Measurements from ENCODE around the gene CTRB1.

CTRB1 gene

DNA sequence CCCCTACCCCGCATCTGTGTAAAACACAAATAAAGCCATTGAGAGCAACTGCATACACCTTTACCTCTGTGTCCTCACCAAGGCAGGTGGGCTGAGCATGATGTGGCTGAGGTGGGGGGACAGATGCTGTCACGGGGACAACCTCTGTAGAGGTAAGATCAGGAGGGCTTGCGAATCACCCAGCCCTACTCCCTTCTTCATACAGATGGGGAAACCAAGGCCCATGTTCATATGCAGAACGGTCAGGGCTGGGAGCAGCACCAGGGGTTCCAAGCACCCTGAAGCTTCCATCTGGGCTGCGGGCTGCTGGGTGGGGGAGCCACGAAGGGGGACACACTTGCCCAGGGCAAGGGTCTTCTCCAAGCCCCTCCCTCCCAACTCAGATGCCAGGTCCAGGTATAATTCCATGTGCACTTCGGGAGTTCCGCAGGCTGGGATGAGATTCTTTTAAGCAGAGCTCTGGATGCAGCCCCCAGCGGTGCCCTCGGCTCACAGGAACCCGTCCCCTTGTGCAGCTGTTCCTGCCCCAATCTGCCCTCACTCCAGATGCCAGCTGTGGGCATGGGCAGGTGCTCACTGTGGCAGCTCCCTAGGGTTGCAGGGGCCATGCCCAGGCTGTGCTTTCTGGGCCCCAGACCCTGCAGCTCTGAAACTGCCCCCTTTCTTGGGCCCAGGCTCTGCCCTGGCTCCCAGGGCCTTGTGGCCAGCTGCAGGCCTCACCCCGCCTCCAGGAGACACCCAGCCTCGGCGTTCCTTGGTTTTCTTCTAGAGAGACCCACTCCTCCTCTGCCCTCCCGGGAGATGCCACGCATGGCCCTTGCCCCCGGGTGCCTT, 9.6 kb downstream of the CTRB1 start:
- Histone ChIP-seq H3K27me3 (ENCODE audit: low read depth, low read length) (no peaks in the 10 kb centered on the region), H3K27ac (ENCODE audit: low read length) (no peak overlapping the region), H3K4me1 (ENCODE audit: control insufficient read depth in 1 of 2, insufficient read depth in 2 of 2, low read length in 2 of 2) (peaks cover 0 to 1% of the 10 kb centered on the region in 2 donors), H3K36me3 (ENCODE audit: control insufficient read depth in 1 of 2, insufficient read depth in 2 of 2, low read length in 2 of 2) (peaks cover 5 to 35% of the 10 kb centered on the region in 2 donors), H3K4me3 (ENCODE audit: low read depth in 1 of 2, low read length in 2 of 2) (no peak overlapping the region), H3K9me3 (ENCODE audit: control insufficient read depth in 1 of 2, low read length in 2 of 2) (no peaks in the 10 kb centered on the region)

DNA sequence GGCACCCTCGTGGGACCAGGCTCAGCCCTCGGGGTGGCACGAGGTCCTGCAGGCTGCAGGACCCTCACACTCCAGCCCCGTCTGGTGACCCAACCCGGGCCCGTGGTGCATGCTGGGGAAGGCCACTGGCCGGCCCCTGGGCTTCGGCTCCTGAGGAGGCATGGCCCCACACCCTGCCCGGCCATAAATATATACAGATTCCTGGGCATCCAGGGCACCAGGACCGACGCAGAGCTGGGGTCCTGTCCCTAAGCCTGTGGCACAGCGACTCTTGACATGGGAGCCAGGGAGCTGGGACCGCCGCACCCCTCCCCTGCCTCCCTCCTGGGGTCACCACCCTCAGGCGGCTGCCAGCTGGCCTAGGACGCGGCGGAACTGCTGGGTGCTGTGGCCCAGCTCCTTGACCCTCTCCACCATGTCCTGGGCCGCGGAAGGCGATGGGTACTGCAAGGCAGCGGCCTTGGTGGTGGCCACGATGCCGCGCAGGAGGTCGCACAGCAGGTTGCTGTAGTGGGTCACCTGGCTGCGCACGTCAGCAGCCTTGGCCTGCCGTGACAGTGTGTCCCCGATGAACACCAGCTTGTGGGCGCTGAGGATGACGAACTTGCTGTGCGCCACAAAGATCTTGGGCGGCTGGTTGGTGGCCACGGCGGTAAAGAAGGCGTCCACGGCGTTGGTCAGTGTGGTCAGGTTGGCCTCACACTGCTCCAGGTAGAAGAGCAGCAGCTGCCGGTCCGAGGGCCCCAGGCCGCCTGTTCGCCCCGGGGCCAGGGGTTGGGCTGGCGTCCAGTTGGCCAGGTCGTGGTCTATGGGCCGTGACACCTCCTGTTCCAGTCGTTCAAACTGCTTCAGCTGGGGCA, 10.6 kb downstream of the CTRB1 start:
- H3K27ac ChIP-seq (ENCODE audit: low read length) = no peak overlapping the region
- peaks cover 0 to 11% of the 10 kb centered on the region in 2 donors for H3K4me1 ChIP-seq (ENCODE audit: control insufficient read depth in 1 of 2, insufficient read depth in 2 of 2, low read length in 2 of 2)

DNA sequence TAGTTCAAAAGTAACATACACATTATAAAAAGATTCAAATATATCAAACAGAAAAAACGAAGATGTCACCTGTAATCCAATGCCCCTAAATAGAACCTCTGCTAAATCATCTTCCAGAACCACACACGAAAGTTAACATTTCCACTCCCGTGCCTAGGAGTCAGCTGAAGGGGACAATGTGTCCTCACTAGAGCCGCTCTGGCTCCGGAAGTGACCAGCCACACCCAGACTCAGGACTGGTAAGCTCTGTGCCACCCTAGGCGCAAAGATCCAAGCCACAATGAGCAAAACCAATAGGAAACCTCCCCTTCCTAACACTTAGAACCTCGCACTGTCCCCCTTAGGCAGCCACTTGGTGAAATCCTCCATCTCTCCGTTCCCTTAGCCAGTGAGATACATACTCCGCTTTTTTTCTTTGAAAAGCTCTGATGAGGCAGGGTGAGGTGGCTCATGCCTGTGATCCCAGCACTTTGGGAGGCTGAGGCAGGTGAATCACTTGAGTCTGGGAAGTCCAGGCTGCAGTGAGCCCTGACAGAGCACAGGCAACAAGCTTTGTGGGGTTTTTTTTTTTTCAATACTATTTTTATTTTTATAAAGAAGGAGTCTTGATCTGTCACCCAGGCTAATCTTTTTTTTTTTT, 11.8 kb downstream of the CTRB1 start:
- H3K27me3 ChIP-seq (ENCODE audit: low read depth, low read length) = no peaks in the 10 kb centered on the region
- no peak overlapping the region for H3K4me3 ChIP-seq (ENCODE audit: low read depth in 1 of 2, low read length in 2 of 2)
- no peaks in the 10 kb centered on the region for H3K9me3 ChIP-seq (ENCODE audit: control insufficient read depth in 1 of 2, low read length in 2 of 2)
- peaks cover 0 to 15% of the 10 kb centered on the region in 2 donors for H3K4me1 ChIP-seq (ENCODE audit: control insufficient read depth in 1 of 2, insufficient read depth in 2 of 2, low read length in 2 of 2)
- H3K27ac ChIP-seq (ENCODE audit: low read length) = no peak overlapping the region
- H3K36me3 ChIP-seq (ENCODE audit: control insufficient read depth in 1 of 2, insufficient read depth in 2 of 2, low read length in 2 of 2) = peaks cover 5 to 48% of the 10 kb centered on the region in 2 donors

More for the DNA sequence above, 10.6 kb downstream of the CTRB1 start:
- H3K36me3 ChIP-seq (ENCODE audit: control insufficient read depth in 1 of 2, insufficient read depth in 2 of 2, low read length in 2 of 2) = peaks cover 5 to 37% of the 10 kb centered on the region in 2 donors
- no peaks in the 10 kb centered on the region for H3K27me3 ChIP-seq (ENCODE audit: low read depth, low read length)
- no peaks in the 10 kb centered on the region for H3K9me3 ChIP-seq (ENCODE audit: control insufficient read depth in 1 of 2, low read length in 2 of 2)
- no peak overlapping the region for H3K4me3 ChIP-seq (ENCODE audit: low read depth in 1 of 2, low read length in 2 of 2)

GRCh38 chr16:75231570-75231969, 12.8 kb downstream of the CTRB1 start:
- Histone ChIP-seq H3K36me3 (ENCODE audit: control insufficient read depth in 1 of 2, insufficient read depth in 2 of 2, low read length in 2 of 2) (peaks cover 5 to 54% of the 10 kb centered on the region in 2 donors), H3K4me3 (ENCODE audit: low read depth in 1 of 2, low read length in 2 of 2) (no peak overlapping the region), H3K27ac (ENCODE audit: low read length) (no peak overlapping the region), H3K9me3 (ENCODE audit: control insufficient read depth in 1 of 2, low read length in 2 of 2) (no peaks in the 10 kb centered on the region), H3K27me3 (ENCODE audit: low read depth, low read length) (no peaks in the 10 kb centered on the region), H3K4me1 (ENCODE audit: control insufficient read depth in 1 of 2, insufficient read depth in 2 of 2, low read length in 2 of 2) (peaks cover 0 to 15% of the 10 kb centered on the region in 2 donors)

DNA sequence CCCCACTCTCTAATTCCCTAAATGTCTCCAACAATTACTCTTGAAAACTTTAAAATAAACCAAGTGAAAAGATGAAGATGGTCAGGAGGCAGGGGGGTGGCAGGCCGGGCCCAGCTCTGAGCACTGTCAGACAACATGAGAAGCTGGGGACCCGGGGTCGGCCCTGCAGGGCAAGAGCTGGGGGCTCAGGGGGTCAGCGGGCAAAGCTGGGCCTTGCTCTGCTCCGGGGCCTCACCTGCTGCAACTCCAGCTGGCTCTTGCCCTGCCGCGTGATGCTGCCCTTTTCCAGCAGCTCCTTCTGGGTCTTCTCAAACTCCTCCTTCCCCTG, 14.8 kb downstream of the CTRB1 start:
- H3K9me3 ChIP-seq (ENCODE audit: control insufficient read depth in 1 of 2, low read length in 2 of 2) = no peaks in the 10 kb centered on the region
- H3K4me1 ChIP-seq (ENCODE audit: control insufficient read depth in 1 of 2, insufficient read depth in 2 of 2, low read length in 2 of 2) = peaks cover 0 to 31% of the 10 kb centered on the region in 2 donors
- no peak overlapping the region for H3K4me3 ChIP-seq (ENCODE audit: low read depth in 1 of 2, low read length in 2 of 2)
- no peaks in the 10 kb centered on the region for H3K27me3 ChIP-seq (ENCODE audit: low read depth, low read length)
- peaks cover 5 to 42% of the 10 kb centered on the region in 2 donors for H3K36me3 ChIP-seq (ENCODE audit: control insufficient read depth in 1 of 2, insufficient read depth in 2 of 2, low read length in 2 of 2)
- no peak overlapping the region for H3K27ac ChIP-seq (ENCODE audit: low read length)

DNA sequence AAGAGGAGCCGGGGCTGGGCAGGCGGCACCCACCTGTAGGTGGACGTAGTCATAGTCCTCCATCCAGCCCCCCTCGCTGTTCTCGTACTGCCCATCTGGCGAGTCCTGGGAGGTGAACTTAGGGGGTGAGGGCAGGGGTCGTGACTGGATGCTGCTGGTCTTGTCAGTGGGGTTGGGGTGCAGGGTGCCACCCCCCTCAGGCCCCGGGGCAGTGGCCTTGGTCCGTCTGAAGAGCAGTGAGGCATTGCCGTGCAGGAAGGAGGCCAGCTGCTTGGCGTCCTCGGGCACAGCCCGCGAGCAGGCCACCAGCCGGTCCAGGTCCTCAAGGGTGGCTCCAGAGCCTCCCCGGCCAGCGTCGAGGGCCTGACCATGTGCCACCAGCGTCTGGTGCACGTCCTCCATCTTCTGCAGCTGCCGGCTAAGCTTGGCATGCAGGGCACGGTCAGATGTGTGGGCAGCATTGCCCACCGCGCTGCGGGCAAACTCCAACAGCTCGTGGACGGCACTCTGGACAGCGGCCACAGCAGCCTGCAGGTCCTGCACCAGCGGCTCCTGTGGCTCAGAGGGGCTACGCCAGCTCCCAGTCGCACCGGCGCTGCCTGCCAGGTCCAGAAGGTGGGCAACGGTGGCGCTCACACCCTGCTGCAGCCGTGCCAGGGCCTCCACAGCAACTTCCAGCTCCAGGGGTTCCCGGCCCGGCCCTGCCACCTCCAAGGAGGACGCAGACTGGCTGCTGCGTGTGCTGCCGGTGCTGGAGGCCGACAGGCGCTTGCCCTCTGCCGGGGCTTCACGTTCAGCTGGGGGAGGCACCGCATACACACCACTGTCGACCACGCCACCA, 16.3 kb downstream of the CTRB1 start:
- Histone ChIP-seq H3K9me3 (ENCODE audit: control insufficient read depth in 1 of 2, low read length in 2 of 2) (no peaks in the 10 kb centered on the region), H3K4me1 (ENCODE audit: control insufficient read depth in 1 of 2, insufficient read depth in 2 of 2, low read length in 2 of 2) (peaks cover 6 to 44% of the 10 kb centered on the region in 2 donors), H3K27me3 (ENCODE audit: low read depth, low read length) (no peaks in the 10 kb centered on the region), H3K27ac (ENCODE audit: low read length) (no peak overlapping the region), H3K36me3 (ENCODE audit: control insufficient read depth in 1 of 2, insufficient read depth in 2 of 2, low read length in 2 of 2) (peaks cover 5 to 27% of the 10 kb centered on the region in 2 donors), H3K4me3 (ENCODE audit: low read depth in 1 of 2, low read length in 2 of 2) (no peak overlapping the region)

- Histone ChIP-seq H3K4me3 (ENCODE audit: low read depth in 1 of 2, low read length in 2 of 2) (no peak overlapping the region), H3K27ac (ENCODE audit: low read length) (no peak overlapping the region), H3K9me3 (ENCODE audit: control insufficient read depth in 1 of 2, low read length in 2 of 2) (no peaks in the 10 kb centered on the region), H3K4me1 (ENCODE audit: control insufficient read depth in 1 of 2, insufficient read depth in 2 of 2, low read length in 2 of 2) (peaks cover 6 to 46% of the 10 kb centered on the region in 2 donors), H3K36me3 (ENCODE audit: control insufficient read depth in 1 of 2, insufficient read depth in 2 of 2, low read length in 2 of 2) (peaks cover 5 to 30% of the 10 kb centered on the region in 2 donors), H3K27me3 (ENCODE audit: low read depth, low read length) (no peaks in the 10 kb centered on the region)
Observed at GRCh38 chr16:75235721-75236193, 17.0 kb downstream of the CTRB1 start.

DNA sequence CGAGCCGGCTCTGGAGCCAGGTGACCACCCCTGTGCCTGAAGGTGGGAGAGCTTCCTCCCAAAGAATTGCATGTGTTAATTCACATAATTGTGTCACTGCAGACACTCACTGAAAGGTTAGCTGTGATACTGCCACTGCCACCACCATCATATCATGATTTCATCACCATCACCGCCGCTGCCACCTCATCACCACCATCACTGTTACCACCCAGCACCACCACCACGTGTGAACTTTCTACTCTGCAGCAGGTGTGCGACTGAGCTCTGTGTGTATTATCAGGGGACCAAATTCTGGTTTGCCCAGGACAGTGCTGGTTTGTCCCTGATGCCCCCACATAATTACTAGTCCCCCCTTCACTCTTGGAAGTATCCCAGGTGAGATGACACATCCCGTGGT, 17.4 kb downstream of the CTRB1 start:
- no peaks in the 10 kb centered on the region for H3K9me3 ChIP-seq (ENCODE audit: control insufficient read depth in 1 of 2, low read length in 2 of 2)
- no peaks in the 10 kb centered on the region for H3K27me3 ChIP-seq (ENCODE audit: low read depth, low read length)
- no peak overlapping the region for H3K27ac ChIP-seq (ENCODE audit: low read length)
- H3K4me1 ChIP-seq (ENCODE audit: control insufficient read depth in 1 of 2, insufficient read depth in 2 of 2, low read length in 2 of 2) = peaks cover 6 to 46% of the 10 kb centered on the region in 2 donors
- H3K36me3 ChIP-seq (ENCODE audit: control insufficient read depth in 1 of 2, insufficient read depth in 2 of 2, low read length in 2 of 2) = peaks cover 10 to 34% of the 10 kb centered on the region in 2 donors
- H3K4me3 ChIP-seq (ENCODE audit: low read depth in 1 of 2, low read length in 2 of 2) = no peak overlapping the region

GRCh38 chr16:75236736-75237397, 18.1 kb downstream of the CTRB1 start:
- Histone ChIP-seq H3K27ac (ENCODE audit: low read length) (no peak overlapping the region), H3K9me3 (ENCODE audit: control insufficient read depth in 1 of 2, low read length in 2 of 2) (no peaks in the 10 kb centered on the region), H3K36me3 (ENCODE audit: control insufficient read depth in 1 of 2, insufficient read depth in 2 of 2, low read length in 2 of 2) (peaks cover 10 to 41% of the 10 kb centered on the region in 2 donors), H3K4me3 (ENCODE audit: low read depth in 1 of 2, low read length in 2 of 2) (no peak overlapping the region), H3K27me3 (ENCODE audit: low read depth, low read length) (no peaks in the 10 kb centered on the region), H3K4me1 (ENCODE audit: control insufficient read depth in 1 of 2, insufficient read depth in 2 of 2, low read length in 2 of 2) (peaks cover 6 to 46% of the 10 kb centered on the region in 2 donors)

All from muscle layer of duodenum (tissue), 2 donors.